Adrenal gland (tissue), 5 donors: ENCODE measurements around the gene NPSR1.

Source experiments
- POLR2A ChIP-seq, 2 donors: fragments of 450-650 bp; IDR thresholded peaks; one replicate each; pipeline ENCODE4 v1.6.1; 2017; ENCODE audit warnings: antibody characterized with exemption in 2 of 2, mild to moderate bottlenecking in 2 of 2, moderate library complexity in 1 of 2
- TF ChIP-seq, protein P1 (sequence below), 6 experiments: fragments of 450-650 bp in 4 of 6; fragments of 200-600 bp in 2 of 6; sonication (generic) in 1 of 6; IDR thresholded peaks; 1 replicate in 5 of 6; 2 replicates in 1 of 6; pipeline versions ENCODE4 v1.5.1 to v1.8.0; 2016 to 2021; ENCODE audit warnings: antibody characterized with exemption in 6 of 6, mild to moderate bottlenecking in 2 of 6, moderate library complexity in 1 of 6
- donor health status: DM: no; HTN: no; CAD: no.

DNA sequence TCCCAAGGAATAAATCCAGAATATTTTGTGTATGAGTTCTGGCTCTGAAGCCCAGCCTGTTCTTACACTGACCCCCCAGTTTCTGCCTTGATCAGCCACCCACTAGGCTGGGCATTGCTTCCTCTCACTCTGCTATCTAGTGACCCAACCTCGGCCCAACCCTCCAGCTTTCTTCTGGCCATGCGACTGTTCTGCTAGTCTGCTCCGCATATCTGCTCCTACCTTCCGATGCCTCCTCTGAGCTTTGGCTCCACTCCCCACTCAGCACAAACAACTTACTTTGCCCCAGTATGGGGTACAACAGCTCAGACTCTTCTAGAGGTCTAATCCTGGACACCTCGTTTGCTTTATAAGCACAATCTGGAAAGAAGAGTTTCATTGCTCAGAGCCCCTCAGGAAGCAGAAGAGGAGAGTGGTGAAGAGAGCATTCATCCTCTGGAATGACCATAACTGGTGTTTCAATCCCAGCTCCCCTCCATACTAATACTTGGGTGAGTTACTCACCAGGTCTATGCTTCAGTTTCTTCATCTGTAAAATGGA is 99.6 kb downstream of the NPSR1 start:
- TF ChIP-seq, protein P1, sequence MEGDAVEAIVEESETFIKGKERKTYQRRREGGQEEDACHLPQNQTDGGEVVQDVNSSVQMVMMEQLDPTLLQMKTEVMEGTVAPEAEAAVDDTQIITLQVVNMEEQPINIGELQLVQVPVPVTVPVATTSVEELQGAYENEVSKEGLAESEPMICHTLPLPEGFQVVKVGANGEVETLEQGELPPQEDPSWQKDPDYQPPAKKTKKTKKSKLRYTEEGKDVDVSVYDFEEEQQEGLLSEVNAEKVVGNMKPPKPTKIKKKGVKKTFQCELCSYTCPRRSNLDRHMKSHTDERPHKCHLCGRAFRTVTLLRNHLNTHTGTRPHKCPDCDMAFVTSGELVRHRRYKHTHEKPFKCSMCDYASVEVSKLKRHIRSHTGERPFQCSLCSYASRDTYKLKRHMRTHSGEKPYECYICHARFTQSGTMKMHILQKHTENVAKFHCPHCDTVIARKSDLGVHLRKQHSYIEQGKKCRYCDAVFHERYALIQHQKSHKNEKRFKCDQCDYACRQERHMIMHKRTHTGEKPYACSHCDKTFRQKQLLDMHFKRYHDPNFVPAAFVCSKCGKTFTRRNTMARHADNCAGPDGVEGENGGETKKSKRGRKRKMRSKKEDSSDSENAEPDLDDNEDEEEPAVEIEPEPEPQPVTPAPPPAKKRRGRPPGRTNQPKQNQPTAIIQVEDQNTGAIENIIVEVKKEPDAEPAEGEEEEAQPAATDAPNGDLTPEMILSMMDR (IDR thresholded peaks at IDR 0.05): no peak
- TF ChIP-seq POLR2A (IDR thresholded peaks at IDR 0.05): no peak
